ENCODE results near the gene MAP1B.

The MAP1B gene

GRCh38 chr5:72194846-72195245, 87.6 kb downstream of the MAP1B start:
- DNase-seq (ENCODE audit: low spot score): no peak

GRCh38 chr5:72195581-72195980, 88.3 kb downstream of the MAP1B start:
- no peak for DNase-seq (ENCODE audit: low spot score)

GRCh38 chr5:72197393-72197792, 90.1 kb downstream of the MAP1B start:
- DNase-seq (ENCODE audit: low spot score): no peak

GRCh38 chr5:72199681-72200080, 92.4 kb downstream of the MAP1B start:
- DNase-seq (ENCODE audit: low spot score): no peak

GRCh38 chr5:72202331-72202825, 95.1 kb downstream of the MAP1B start:
- DNase-seq (ENCODE audit: low spot score): no peak

- no peak for DNase-seq (ENCODE audit: low spot score)
Observed at GRCh38 chr5:72203251-72203845, 96.1 kb downstream of the MAP1B start.

GRCh38 chr5:72204946-72205345, 97.7 kb downstream of the MAP1B start:
- DNase-seq (ENCODE audit: low spot score): no peak

GRCh38 chr5:72205431-72206009, 98.2 kb downstream of the MAP1B start:
- DNase-seq (ENCODE audit: low spot score): no peak

GRCh38 chr5:72206160-72206559, 98.9 kb downstream of the MAP1B start:
- DNase-seq (ENCODE audit: low spot score): no peak

- DNase-seq (ENCODE audit: low spot score): no peak
Observed at GRCh38 chr5:72206994-72207393, 99.7 kb downstream of the MAP1B start.

GRCh38 chr5:72208324-72208926, 101.2 kb downstream of the MAP1B start:
- no peak for DNase-seq (ENCODE audit: low spot score)

GRCh38 chr5:72209147-72210115, 102.2 kb downstream of the MAP1B start:
- DNase-seq (ENCODE audit: low spot score): no peak

- no peak for DNase-seq (ENCODE audit: low spot score)
Observed at GRCh38 chr5:72210888-72211678, 103.8 kb downstream of the MAP1B start.

- no peak for DNase-seq (ENCODE audit: low spot score)
Observed at GRCh38 chr5:72212171-72212570, 104.9 kb downstream of the MAP1B start.

- DNase-seq (ENCODE audit: low spot score): no peak
Observed at GRCh38 chr5:72213482-72213881, 106.2 kb downstream of the MAP1B start.

- no peak for DNase-seq (ENCODE audit: low spot score)
Observed at GRCh38 chr5:72214168-72214567, 106.9 kb downstream of the MAP1B start.

GRCh38 chr5:72216756-72217155, 109.5 kb downstream of the MAP1B start:
- no peak for DNase-seq (ENCODE audit: low spot score)

GRCh38 chr5:72221099-72221498, 113.8 kb downstream of the MAP1B start:
- no peak for DNase-seq (ENCODE audit: low spot score)

- DNase-seq (ENCODE audit: low spot score): no peak
Observed at GRCh38 chr5:72221541-72221940, 114.3 kb downstream of the MAP1B start.

- DNase-seq (ENCODE audit: low spot score): no peak
Observed at GRCh38 chr5:72222521-72222920, 115.2 kb downstream of the MAP1B start.

- no peak for DNase-seq (ENCODE audit: low spot score)
Observed at GRCh38 chr5:72223371-72223770, 116.1 kb downstream of the MAP1B start.

Data from HuH-7 (cell line).